ENCODE results near the gene TMTC2. TPM values are rescaled to one million over a fixed set of nuclear protein-coding genes. Genes with fewer than 3 reads are reported as not detected.

Gene TMTC2
- 56.9 and 65.0 TPM in 2 replicates for total RNA-seq (2013; cell fraction: nucleolus; rRNA removed)
- 2.3 and 3.0 TPM in 2 replicates for total RNA-seq (2014; rRNA removed)
- 1.4 and 2.0 TPM in 2 replicates for total RNA-seq (2014; rRNA removed; fragmentation: Illumina TruSeq; extraction: Trizol)
- 1.9 and 2.1 TPM in 2 replicates for total RNA-seq (2021)
- polyA plus RNA-seq (2011; ENCODE audit: low read depth), result 2.6 TPM
- polyA plus RNA-seq (2011; rRNA removed), result 9.7 and 10.7 TPM in 2 replicates
- 6.8 and 8.6 TPM in 2 replicates for polyA plus RNA-seq (2011; cell fraction: cytosol; rRNA removed)
- 27.2 and 30.2 TPM in 2 replicates for polyA plus RNA-seq (2011; cell fraction: nucleus; rRNA removed)
- 2.9 and 3.5 TPM in 2 replicates for polyA plus RNA-seq (2012)
- 0.93 and 1.0 TPM in 2 replicates for polyA plus RNA-seq (2014; fragmentation: Illumina TruSeq; extraction: Trizol)
- polyA plus RNA-seq (2014; fragmentation: Nextera tagmentation; extraction: Ambion mirVana), result under 1 TPM; 0.16 to 0.22 TPM
- 1.6 and 1.8 TPM in 2 replicates for polyA plus RNA-seq (2014; rRNA removed)
- under 1 TPM; 0.14 to 0.40 TPM for polyA plus RNA-seq (2016; fragmentation: Nextera tagmentation; extraction: Ambion mirVana)
- 19.5 and 24.5 TPM in 2 replicates for polyA minus RNA-seq (2011; rRNA and poly(A)+ RNA removed)
- polyA minus RNA-seq (2011; cell fraction: cytosol; rRNA and poly(A)+ RNA removed), result 4.1 and 4.4 TPM in 2 replicates
- 30.9 and 51.3 TPM in 2 replicates for polyA minus RNA-seq (2011; cell fraction: nucleus; rRNA and poly(A)+ RNA removed)
- percentile 69 among the genes with signal in this experiment for Bru-seq, nascent RNA
- BruChase-seq, experiment 1, labeled RNA remaining after a 6-hour chase, result percentile 64 among the genes with signal in this experiment
- BruChase-seq, experiment 2, labeled RNA remaining after a 2-hour chase, result percentile 65 among the genes with signal in this experiment
- long read RNA-seq, experiment 1, partial matches to known transcripts, result 2 of 2 reads
- long read RNA-seq, experiment 1, other reads (novel, unspliced or antisense), result 0 of 2 reads
- long read RNA-seq, experiment 2, partial matches to known transcripts, result 0 of 3 reads
- long read RNA-seq, experiment 2, other reads (novel, unspliced or antisense), result 3 of 3 reads

GRCh38 chr12:82686168-82687020 is at the start of gene TMTC2:
TSS of gene TMTC2 (plus strand) at chr12:82686906.
- intact Hi-C loops (cut with micrococcal nuclease; ENCODE audit: unreplicated experiment) (loop anchor here (1.0 to 10.0 kb wide), 8 partner anchors 288 to 1816 kb away; no protein-coding TSS in a partner anchor), in situ Hi-C loops (cut with MboI) (loop anchor here (5.0 kb wide), 2 partner anchors 1141 to 1816 kb away; no protein-coding TSS in a partner anchor)
- Histone ChIP-seq H2AFZ (ENCODE audit: control insufficient read depth, low read depth, low read length) (peak within 1 kb of the TSS; percentile 99), H3K4me2 (ENCODE audit: control insufficient read depth, insufficient read depth) (peak within 1 kb of the TSS; percentile 80), H3K4me1 (ENCODE audit: control insufficient read depth, insufficient read depth, low read length) (peaks cover 5% of the 10 kb centered on the region), H3K9ac (ENCODE audit: control insufficient read depth, insufficient read depth, low read length) (peak within 1 kb of the TSS; percentile 89), H3K36me3 (ENCODE audit: control insufficient read depth in 2 of 2, insufficient read depth in 2 of 2, low read length in 1 of 2) (no peaks in the 10 kb centered on the region), H3K27ac (ENCODE audit: control insufficient read depth, insufficient read depth) (peak within 1 kb of the TSS; percentile 94), H4K20me1 (ENCODE audit: control insufficient read depth, insufficient read depth) (no peaks in the 10 kb centered on the region), H3K27me3 (replicated peaks in 1 of 2; ENCODE audit: control insufficient read depth in 2 of 2, insufficient read depth in 2 of 2, low read length in 1 of 2) (no peaks in the 10 kb centered on the region), H3K9me3 (replicated peaks; ENCODE audit: control insufficient read depth, insufficient read depth, low read length) (no peaks in the 10 kb centered on the region), H3K4me3 (peak within 1 kb of the TSS; percentile 75), H3K79me2 (ENCODE audit: control insufficient read depth, insufficient read depth, low read length) (peaks cover 3% of the 10 kb centered on the region)
- FAIRE-seq, result peak; percentile 73
- peak; percentile 93 for ATAC-seq
- RAD21 ChIA-PET (ENCODE audit: unreplicated experiment), result interaction anchor here (0.7 to 4.7 kb wide), 62 partner anchors 10 to 1817 kb away, joined by 3 to 109 read pairs (median 4); partner anchors contain the start of genes CCDC59 and METTL25
- under 1% methylated on average over 24 of the region's 39 CpGs for WGBS (ENCODE audit: insufficient coverage, insufficient replicate concordance, low lambda C conversion rate, missing lambda C conversion rate)
- TSS peak; percentile 86 for BruUV-seq (replicated peaks)
- POLR2A ChIA-PET, result interaction anchor here (0.6 to 1.5 kb wide), 12 partner anchors 11 to 1137 kb away, joined by 3 to 8 read pairs (median 3); no protein-coding TSS in a partner anchor
- CTCF ChIA-PET, result interaction anchor here (0.7 to 4.8 kb wide), 75 partner anchors 10 to 1934 kb away, joined by 3 to 120 read pairs (median 4); partner anchors contain the start of genes CCDC59 and METTL25
- SMC1A ChIA-PET (ENCODE audit: uncharacterized antibody, unreplicated experiment), result interaction anchor here (0.6 to 3.9 kb wide), 54 partner anchors 11 to 1817 kb away, joined by 3 to 34 read pairs (median 4); no protein-coding TSS in a partner anchor
- peak; percentile 84 for DNase-seq (ENCODE audit: low read depth, low spot score)
- TF ChIP-seq GATAD2B (conservative IDR thresholded peaks at IDR 0.05; ENCODE audit: low read depth), result peak; percentile 24; the same call in 1 of the 2 replicates
- TF ChIP-seq SMAD1 (IDR thresholded peaks at IDR 0.05; ENCODE audit: low read depth, partially characterized antibody), result no peak
- TF ChIP-seq NKRF (conservative IDR thresholded peaks at IDR 0.05), result peak; percentile 81
- no peak for TF ChIP-seq CTCF (IDR thresholded peaks at IDR 0.05 in 2 of 3, conservative IDR thresholded peaks at IDR 0.05 in 1 of 3; ENCODE audit: control insufficient read depth in 2 of 3, extremely low read depth in 1 of 3, insufficient read depth in 1 of 3, low read depth in 3 of 3, low read length in 3 of 3)
- no peak for TF ChIP-seq CUX1 (IDR thresholded peaks at IDR 0.05; ENCODE audit: insufficient replicate concordance, low read depth, low read length)
- TF ChIP-seq BHLHE40 (IDR thresholded peaks at IDR 0.05; ENCODE audit: borderline replicate concordance in 1 of 2, low read depth in 2 of 2, low read length in 1 of 2), result peak; percentile 24 to 59; a peak in 2 of 4 replicates

All from GM12878 (cell line).